IMR-90 (cell line): ENCODE measurements around the gene TCEA2. TPM values are rescaled to one million over a fixed set of nuclear protein-coding genes. Genes with fewer than 3 reads are reported as not detected.

ENCODE experiments used
- ATAC-seq: fragments of 200-7000 bp; cut with Tn5 transposase; 2 replicates; pipeline ENCODE4 v1.9.1; 2020; ENCODE audit warnings: low read depth, mild to moderate bottlenecking, moderate library complexity
- BruUV-seq: library from RNA; stranded (reverse); fragments of 400-500 nt; replicated peaks from 2 replicates; lab custom pipeline; 2021; lab: Mats Ljungman, UMichigan
- CTCF ChIA-PET: fragments of 300-600 bp; formaldehyde crosslinking; extraction: SDS; loops from one replicate; lab custom pipeline; 2021; ENCODE audit warnings: antibody characterized with exemption; lab: Yijun Ruan, JAX
- POLR2A ChIA-PET: fragments of 300-600 bp; sonication (Branson Sonifier 250); formaldehyde crosslinking; loops from one replicate; lab custom pipeline; 2022; ENCODE audit warnings: antibody characterized with exemption; ENCODE audit not compliant: unreplicated experiment; lab: Charles Lee
- DNase-seq: peaks from one replicate; pipeline ENCODE4 v3.0.0; 2013
- H2AFZ ChIP-seq: replicated peaks from 2 replicates; pipeline ENCODE3; 2013; ENCODE audit warnings: low read length, mild to moderate bottlenecking; ENCODE audit not compliant: poor library complexity
- H2AK5ac ChIP-seq: 2 replicates; pipeline ENCODE4 v1.6.1; 2013; ENCODE audit warnings: low read depth, low read length, inconsistent platforms
- H2AK9ac ChIP-seq: replicated peaks from 2 replicates; pipeline ENCODE3; 2013; ENCODE audit warnings: mild to moderate bottlenecking, low read depth, low read length, moderate library complexity; ENCODE audit not compliant: poor library complexity
- H2BK120ac ChIP-seq: 2 replicates; pipeline ENCODE4 v1.6.1; 2013; ENCODE audit warnings: low read depth, low read length, inconsistent platforms
- H2BK15ac ChIP-seq: 3 replicates; pipeline ENCODE4 v1.6.1; 2013; ENCODE audit warnings: low read depth, low read length, inconsistent platforms
- H2BK20ac ChIP-seq: 2 replicates; pipeline ENCODE4 v1.6.1; 2013; ENCODE audit warnings: low read depth, mild to moderate bottlenecking, inconsistent platforms, low read length, moderate library complexity
- H2BK5ac ChIP-seq: 2 replicates; pipeline ENCODE4 v1.6.1; 2013; ENCODE audit warnings: mild to moderate bottlenecking, low read depth, low read length, inconsistent platforms; ENCODE audit not compliant: poor library complexity, severe bottlenecking
- H3K14ac ChIP-seq: replicated peaks from 2 replicates; pipeline ENCODE4 v1.6.1; 2013; ENCODE audit warnings: low read depth, low read length, inconsistent platforms
- H3K18ac ChIP-seq: 2 replicates; pipeline ENCODE4 v1.6.1; 2013; ENCODE audit warnings: low read depth, low read length, control low read depth
- H3K23ac ChIP-seq: 2 replicates; pipeline ENCODE4 v1.6.1; 2013; ENCODE audit warnings: low read depth, low read length, inconsistent platforms
- H3K27ac ChIP-seq: 2 replicates; pipeline ENCODE4 v1.5.1; 2013; ENCODE audit warnings: mild to moderate bottlenecking, control low read depth, low read length; ENCODE audit not compliant: insufficient read depth
- H3K27me3 ChIP-seq: 2 replicates; pipeline ENCODE4 v1.6.1; 2013; ENCODE audit warnings: low read length; ENCODE audit not compliant: control insufficient read depth, insufficient read depth
- H3K36me3 ChIP-seq: 2 replicates; pipeline ENCODE4 v1.6.1; 2013; ENCODE audit warnings: low read length, mixed read lengths; ENCODE audit not compliant: control insufficient read depth, insufficient read depth
- H3K4ac ChIP-seq: 2 replicates; pipeline ENCODE4 v1.6.1; 2013; ENCODE audit warnings: low read depth, low read length, inconsistent platforms
- H3K4me1 ChIP-seq: 2 replicates; pipeline ENCODE4 v1.6.1; 2013; ENCODE audit warnings: low read length, mixed read lengths; ENCODE audit not compliant: control insufficient read depth, insufficient read depth
- H3K4me2 ChIP-seq: 2 replicates; pipeline ENCODE4 v1.6.1; 2013; ENCODE audit warnings: low read depth, mild to moderate bottlenecking, control low read depth, low read length, moderate library complexity
- H3K4me3 ChIP-seq: 2 replicates; pipeline ENCODE4 v1.5.1; 2013; ENCODE audit warnings: low read depth, mild to moderate bottlenecking, control low read depth, low read length, moderate library complexity; ENCODE audit not compliant: insufficient read depth
- H3K56ac ChIP-seq: 2 replicates; pipeline ENCODE4 v1.6.1; 2013; ENCODE audit warnings: low read length, inconsistent platforms; ENCODE audit not compliant: insufficient read depth; ENCODE audit errors: extremely low read depth
- H3K79me1 ChIP-seq, 2 experiments: 2 replicates each; pipeline ENCODE4 v1.6.1; 2013; ENCODE audit warnings: low read length in 2 of 2, inconsistent platforms in 1 of 2, low read depth in 1 of 2
- H3K9ac ChIP-seq: 2 replicates; pipeline ENCODE4 v1.6.1; 2013; ENCODE audit warnings: low read depth, low read length, control low read depth
- H3K9me1 ChIP-seq: 2 replicates; pipeline ENCODE4 v1.6.1; 2013; ENCODE audit warnings: low read length, inconsistent platforms; ENCODE audit not compliant: insufficient read depth
- H3K9me3 ChIP-seq: 2 replicates; pipeline ENCODE4 v1.6.1; 2013; ENCODE audit warnings: low read length; ENCODE audit not compliant: control insufficient read depth, insufficient read depth
- H4K20me1 ChIP-seq: 2 replicates; pipeline ENCODE4 v1.6.1; 2013; ENCODE audit warnings: low read length, inconsistent platforms; ENCODE audit not compliant: insufficient read depth
- H4K5ac ChIP-seq: 2 replicates; pipeline ENCODE4 v1.6.1; 2013; ENCODE audit warnings: mild to moderate bottlenecking, low read depth, low read length, control low read depth
- H4K8ac ChIP-seq, 2 experiments: 2 replicates each; pipeline ENCODE4 v1.6.1; 2013; ENCODE audit warnings: low read depth in 2 of 2, low read length in 2 of 2, control low read depth in 1 of 2, inconsistent platforms in 1 of 2
- H4K91ac ChIP-seq: 2 replicates; pipeline ENCODE4 v1.6.1; 2013; ENCODE audit warnings: low read depth, low read length, inconsistent platforms; ENCODE audit not compliant: insufficient read depth
- ELK1 ChIP-seq: fragments of 150-350 bp; IDR thresholded peaks from 2 replicates; pipeline ENCODE4 v1.6.1; 2016; ENCODE audit warnings: low read depth, mild to moderate bottlenecking, low read length, moderate library complexity, borderline replicate concordance
- MAFK ChIP-seq: IDR thresholded peaks from 2 replicates; pipeline ENCODE4 v1.6.1; 2012; ENCODE audit warnings: low read depth, low read length, improper control_type of control experiment
- NFE2L2 ChIP-seq: fragments of 150-350 bp; IDR thresholded peaks from 2 replicates; pipeline ENCODE4 v1.6.1; 2016; ENCODE audit warnings: low read depth, mild to moderate bottlenecking, low read length
- WGBS, 2 experiments: methylation state at CpG; one replicate each; pipeline versions ENCODE4 v1.1.5 to v1.1.7; 2013; ENCODE audit warnings: missing lambda C conversion rate in 2 of 2; ENCODE audit not compliant: insufficient read length in 1 of 2; ENCODE audit errors: extremely low coverage in 2 of 2; 5-methylcytosine and 5-hydroxymethylcytosine counted together
- dilution Hi-C: fragments of 300-500 bp; cut with HindIII; formaldehyde crosslinking; loops from one replicate; pipeline ENCODE4 v1.14.3; 2018; ENCODE audit warnings: low sequenced_read_pairs; ENCODE audit not compliant: unreplicated experiment
- in situ Hi-C: fragments of 300-500 bp; cut with MboI; formaldehyde crosslinking; loops from 3 replicates; pipeline ENCODE4 v1.14.3; 2019; ENCODE audit warnings: low sequenced_read_pairs, inconsistent platforms, mixed read lengths
- intact Hi-C: fragments of 100-400 bp; cut with micrococcal nuclease; formaldehyde crosslinking; loops from 2 replicates; pipeline ENCODE4 v1.10.0; 2022
- polyA plus RNA-seq, 3 experiments: library from polyadenylated mRNA; depleted of rRNA; stranded (reverse); fragments of >200 nt; gene quantifications; 2 replicates each; pipeline ENCODE4 v1.2.3, GENCODE V29; 2012; ENCODE audit warnings: low replicate concordance in 1 of 3
- total RNA-seq: library from RNA; depleted of rRNA; stranded (reverse); fragments of >200 nt; gene quantifications from 2 replicates; pipeline ENCODE4 v1.2.3, GENCODE V29; 2012

Gene TCEA2
- total and polyA plus RNA-seq, 2 of the 4 experiments (the other 2 are of a cell fraction) = 9.3 to 30.0 TPM

GRCh38 chr20:64076061-64076997 lies 13.3 kb downstream of the TCEA2 start:
- Histone ChIP-seq H4K20me1 (peaks cover 6% of the 10 kb centered on the region), H3K4ac (no peak overlapping the region), H3K4me1 (peaks cover 11% of the 10 kb centered on the region), H3K4me3 (no peak overlapping the region), H3K27ac (no peak overlapping the region), H3K56ac (no peak overlapping the region), H3K4me2 (no peak overlapping the region), H3K27me3 (peaks cover 2% of the 10 kb centered on the region; the same call in 1 of the 2 replicates), H3K14ac (no peak overlapping the region), H2AK9ac (no peak overlapping the region), H4K8ac (no peak overlapping the region), H3K36me3 (peaks cover 22% of the 10 kb centered on the region; the same call in 1 of the 2 replicates), H3K79me1 (peaks cover 6 to 8% of the 10 kb centered on the region in 2 experiments; a peak in 3 of 4 replicates), H3K23ac (no peak overlapping the region), H2BK5ac (no peak overlapping the region), H4K5ac (no peak overlapping the region), H3K18ac (no peak overlapping the region), H2BK15ac (no peak overlapping the region), H2BK120ac (no peak overlapping the region), H2AK5ac (no peak overlapping the region), H3K9ac (no peak overlapping the region), H2AFZ (no peak overlapping the region), H3K9me1 (no peaks in the 10 kb centered on the region), H2BK20ac (no peak overlapping the region), H4K91ac (no peak overlapping the region), H3K9me3 (no peaks in the 10 kb centered on the region)
- intact Hi-C loops (no loop called here), dilution Hi-C loops (no loop called here), in situ Hi-C loops (no loop called here)
- CTCF ChIA-PET = no interaction called here
- POLR2A ChIA-PET = no interaction called here
- BruUV-seq = no TSS peak
- ATAC-seq (no peak), DNase-seq (no peak)
- TF ChIP-seq ELK1 (no peak), MAFK (no peak), NFE2L2 (no peak)
- WGBS, 2 experiments = 98% methylated on average over 5 of the region's 22 CpGs; no CpG with 5 or more reads in 1 of the 2 experiments
